ENCODE results near the gene DUSP22. TPM values are rescaled to one million over a fixed set of nuclear protein-coding genes. Genes with fewer than 3 reads are reported as not detected.

Gene DUSP22
- total and polyA plus RNA-seq, 2 donors (not counting 1 experiment from before 2014, with no cell fraction given) = 10.9 to 13.7 TPM

GRCh38 chr6:290111-290922 is 2.0 kb upstream of the DUSP22 start:
- Histone ChIP-seq H3K36me3 (ENCODE audit: control insufficient read depth, insufficient read depth, low read length) (no peaks in the 10 kb centered on the region), H3K4me1 (ENCODE audit: control insufficient read depth, extremely low read depth, insufficient read depth, low read length) (peaks cover 2% of the 10 kb centered on the region), H3K27me3 (ENCODE audit: control insufficient read depth, insufficient read depth, low read length) (peaks cover 5% of the 10 kb centered on the region), H3K9me3 (ENCODE audit: control insufficient read depth, insufficient read depth, low read depth, low read length) (no peaks in the 10 kb centered on the region), H3K79me2 (ENCODE audit: control insufficient read depth, insufficient read depth, low read length) (no peaks in the 10 kb centered on the region), H3K9ac (ENCODE audit: insufficient read depth, low read length) (no peak overlapping the region), H2AFZ (ENCODE audit: low read length) (no peak overlapping the region), H3K27ac (ENCODE audit: insufficient read depth, low read length) (no peak overlapping the region), H4K20me1 (ENCODE audit: control insufficient read depth, extremely low read depth, insufficient read depth, low read length) (no peaks in the 10 kb centered on the region), H3K4me3 (replicated peaks in 1 of 4; ENCODE audit: control extremely low read depth in 1 of 4, insufficient read depth in 1 of 4, low read depth in 3 of 4, low read length in 4 of 4) (no peak overlapping the region), H3K4me2 (ENCODE audit: extremely low read depth, insufficient read depth, low read length) (no peak overlapping the region)
- no peak for DNase-seq (ENCODE audit: low read depth in 2 of 2)
- TF ChIP-seq CTCF (conservative IDR thresholded peaks at IDR 0.05 in 1 of 2, IDR thresholded peaks at IDR 0.05 in 1 of 2; ENCODE audit: low read depth in 1 of 2, low read length in 2 of 2) (no peak), EZH2 (IDR thresholded peaks at IDR 0.05; ENCODE audit: low read length, missing control alignments) (no peak)

DNA sequence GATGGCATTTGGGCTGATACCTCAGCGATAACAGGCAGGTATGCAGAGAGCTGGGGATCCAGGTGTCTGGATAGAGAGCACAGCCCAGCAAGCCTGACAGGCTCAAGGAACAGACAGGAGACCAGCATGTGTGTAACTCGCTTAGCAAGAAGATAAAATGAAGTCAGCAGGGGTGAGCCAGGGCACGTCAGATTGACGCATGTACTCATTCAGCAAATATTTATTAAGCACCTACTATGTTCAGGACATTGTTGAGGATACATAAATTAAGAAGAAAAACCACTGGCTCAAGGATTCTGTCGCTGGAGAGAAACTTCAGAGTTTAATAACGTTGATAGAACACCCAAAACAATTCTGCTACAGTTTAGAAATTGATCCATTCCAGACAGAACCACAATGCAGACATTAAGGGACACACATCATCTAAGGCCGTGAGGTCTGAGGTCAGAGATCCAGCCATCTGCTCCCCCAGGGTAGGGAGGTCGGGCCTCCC is 1.0 kb upstream of the DUSP22 start:
- Histone ChIP-seq H3K4me3 (replicated peaks in 1 of 4; ENCODE audit: control extremely low read depth in 1 of 4, insufficient read depth in 1 of 4, low read depth in 3 of 4, low read length in 4 of 4) (peak overlapping the region; percentile 47 to 78 (median 64)), H3K27me3 (ENCODE audit: control insufficient read depth, insufficient read depth, low read length) (peaks cover 5% of the 10 kb centered on the region), H3K9me3 (ENCODE audit: control insufficient read depth, insufficient read depth, low read depth, low read length) (no peaks in the 10 kb centered on the region), H3K27ac (ENCODE audit: insufficient read depth, low read length) (peak overlapping the region; percentile 67), H2AFZ (ENCODE audit: low read length) (peak overlapping the region; percentile 72), H3K9ac (ENCODE audit: insufficient read depth, low read length) (peak overlapping the region; percentile 67), H3K79me2 (ENCODE audit: control insufficient read depth, insufficient read depth, low read length) (no peaks in the 10 kb centered on the region), H3K4me2 (ENCODE audit: extremely low read depth, insufficient read depth, low read length) (peak overlapping the region; percentile 83), H3K36me3 (ENCODE audit: control insufficient read depth, insufficient read depth, low read length) (no peaks in the 10 kb centered on the region), H4K20me1 (ENCODE audit: control insufficient read depth, extremely low read depth, insufficient read depth, low read length) (no peaks in the 10 kb centered on the region), H3K4me1 (ENCODE audit: control insufficient read depth, extremely low read depth, insufficient read depth, low read length) (peaks cover 2% of the 10 kb centered on the region)
- TF ChIP-seq EZH2 (IDR thresholded peaks at IDR 0.05; ENCODE audit: low read length, missing control alignments) (no peak), CTCF (conservative IDR thresholded peaks at IDR 0.05 in 1 of 2, IDR thresholded peaks at IDR 0.05 in 1 of 2; ENCODE audit: low read depth in 1 of 2, low read length in 2 of 2) (no peak)
- no peak for DNase-seq (ENCODE audit: low read depth in 2 of 2)

DNA sequence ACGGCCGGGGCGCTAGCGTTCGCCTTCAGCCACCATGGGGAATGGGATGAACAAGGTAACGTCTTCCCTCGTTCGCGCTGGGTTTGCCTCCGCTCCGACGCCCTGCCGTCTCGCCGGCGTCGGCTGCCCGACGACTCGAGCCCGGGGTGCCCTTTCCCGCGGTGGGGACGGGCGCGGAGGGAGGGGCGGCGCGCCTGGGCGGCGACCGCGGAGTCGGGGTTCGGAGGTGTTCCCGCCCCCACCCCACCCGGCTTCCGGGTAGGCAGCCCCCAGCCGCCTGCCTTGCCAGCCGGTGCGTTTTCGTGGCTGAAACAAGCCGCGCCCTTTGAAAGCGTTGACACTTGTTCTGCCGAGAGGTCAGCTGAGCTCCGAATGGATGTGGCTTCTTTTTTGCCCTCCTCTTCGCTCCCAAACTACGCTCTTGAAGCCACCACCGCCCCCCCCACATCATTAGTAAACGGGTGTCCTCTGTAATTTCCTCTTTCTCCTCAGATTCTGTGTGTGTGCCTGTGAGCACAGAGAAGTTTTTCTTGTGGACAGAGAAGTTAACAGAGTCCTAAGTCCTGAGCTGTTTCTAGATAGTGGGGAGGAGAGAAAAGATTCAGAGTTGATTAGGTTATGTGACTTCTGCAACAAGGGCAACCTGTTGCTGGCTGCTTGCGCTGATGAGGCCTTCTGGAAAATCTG is 362 bp downstream of the DUSP22 start:
- DNase-seq (ENCODE audit: low read depth in 2 of 2) = peak; percentile 38 to 44
- TF ChIP-seq CTCF (conservative IDR thresholded peaks at IDR 0.05 in 1 of 2, IDR thresholded peaks at IDR 0.05 in 1 of 2; ENCODE audit: low read depth in 1 of 2, low read length in 2 of 2) = no peak
- no peak for TF ChIP-seq EZH2 (IDR thresholded peaks at IDR 0.05; ENCODE audit: low read length, missing control alignments)

More for the DNA sequence above, 362 bp downstream of the DUSP22 start:
- peaks cover 2% of the 10 kb centered on the region for H3K4me1 ChIP-seq (ENCODE audit: control insufficient read depth, extremely low read depth, insufficient read depth, low read length)
- H3K4me3 ChIP-seq (replicated peaks in 1 of 4; ENCODE audit: control extremely low read depth in 1 of 4, insufficient read depth in 1 of 4, low read depth in 3 of 4, low read length in 4 of 4) = peak overlapping the region; percentile 54 to 68 (median 62)
- peak overlapping the region; percentile 91 for H3K4me2 ChIP-seq (ENCODE audit: extremely low read depth, insufficient read depth, low read length)
- H3K36me3 ChIP-seq (ENCODE audit: control insufficient read depth, insufficient read depth, low read length) = no peaks in the 10 kb centered on the region
- no peaks in the 10 kb centered on the region for H3K79me2 ChIP-seq (ENCODE audit: control insufficient read depth, insufficient read depth, low read length)
- no peaks in the 10 kb centered on the region for H3K27me3 ChIP-seq (ENCODE audit: control insufficient read depth, insufficient read depth, low read length)
- no peaks in the 10 kb centered on the region for H4K20me1 ChIP-seq (ENCODE audit: control insufficient read depth, extremely low read depth, insufficient read depth, low read length)
- H3K27ac ChIP-seq (ENCODE audit: insufficient read depth, low read length) = peak overlapping the region; percentile 70
- peak overlapping the region; percentile 65 for H3K9ac ChIP-seq (ENCODE audit: insufficient read depth, low read length)
- no peaks in the 10 kb centered on the region for H3K9me3 ChIP-seq (ENCODE audit: control insufficient read depth, insufficient read depth, low read depth, low read length)
- H2AFZ ChIP-seq (ENCODE audit: low read length) = peak overlapping the region; percentile 75
